ENCODE data around the gene HOXD11.

Gene HOXD11

DNA sequence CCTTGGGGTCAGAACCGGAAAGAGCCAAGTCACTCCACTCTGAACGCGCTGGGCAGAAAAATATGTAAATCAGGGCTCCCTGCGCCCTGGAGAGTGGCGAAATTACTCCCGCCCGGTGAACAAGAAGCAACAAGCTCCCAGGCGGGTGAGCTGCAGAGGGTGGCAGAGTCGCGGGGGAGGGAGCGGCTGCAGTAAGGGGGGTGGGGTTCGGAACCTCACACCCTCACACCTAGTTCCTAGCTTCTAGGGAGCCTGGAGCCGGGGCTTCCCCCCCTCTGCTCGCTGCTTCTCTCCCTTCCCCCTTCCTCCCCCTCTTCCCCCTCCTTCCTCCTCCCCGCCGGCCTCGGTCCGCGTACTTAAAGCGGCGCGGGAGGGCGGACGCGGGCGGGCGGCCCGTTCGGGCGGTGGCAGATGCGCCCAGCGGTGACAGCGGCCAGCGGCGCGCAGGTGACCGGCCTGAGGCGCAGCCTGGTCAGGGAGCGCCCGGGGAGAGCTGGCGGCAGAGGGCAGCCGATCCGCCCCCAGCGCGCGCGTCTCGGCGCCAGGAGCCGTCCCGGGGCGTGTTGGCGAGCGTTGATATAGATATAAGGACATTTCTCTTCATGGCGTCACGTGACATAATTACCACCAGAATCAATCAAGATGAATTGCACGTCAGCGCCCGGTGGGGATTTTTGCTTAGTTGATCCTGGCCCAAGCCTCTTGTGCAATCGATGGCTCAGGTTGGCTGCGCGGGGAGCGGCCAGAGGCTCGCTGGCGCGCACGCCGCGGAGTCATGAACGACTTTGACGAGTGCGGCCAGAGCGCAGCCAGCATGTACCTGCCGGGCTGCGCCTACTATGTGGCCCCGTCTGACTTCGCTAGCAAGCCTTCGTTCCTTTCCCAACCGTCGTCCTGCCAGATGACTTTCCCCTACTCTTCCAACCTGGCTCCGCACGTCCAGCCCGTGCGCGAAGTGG lies at the start of gene HOXD11:
Gene HOXD11, plus strand, starts transcription at position 700 of the 959 bp plus-strand sequence. Its CDS starts 76 bp downstream, at position 776.
- TF ChIP-seq, protein P1, sequence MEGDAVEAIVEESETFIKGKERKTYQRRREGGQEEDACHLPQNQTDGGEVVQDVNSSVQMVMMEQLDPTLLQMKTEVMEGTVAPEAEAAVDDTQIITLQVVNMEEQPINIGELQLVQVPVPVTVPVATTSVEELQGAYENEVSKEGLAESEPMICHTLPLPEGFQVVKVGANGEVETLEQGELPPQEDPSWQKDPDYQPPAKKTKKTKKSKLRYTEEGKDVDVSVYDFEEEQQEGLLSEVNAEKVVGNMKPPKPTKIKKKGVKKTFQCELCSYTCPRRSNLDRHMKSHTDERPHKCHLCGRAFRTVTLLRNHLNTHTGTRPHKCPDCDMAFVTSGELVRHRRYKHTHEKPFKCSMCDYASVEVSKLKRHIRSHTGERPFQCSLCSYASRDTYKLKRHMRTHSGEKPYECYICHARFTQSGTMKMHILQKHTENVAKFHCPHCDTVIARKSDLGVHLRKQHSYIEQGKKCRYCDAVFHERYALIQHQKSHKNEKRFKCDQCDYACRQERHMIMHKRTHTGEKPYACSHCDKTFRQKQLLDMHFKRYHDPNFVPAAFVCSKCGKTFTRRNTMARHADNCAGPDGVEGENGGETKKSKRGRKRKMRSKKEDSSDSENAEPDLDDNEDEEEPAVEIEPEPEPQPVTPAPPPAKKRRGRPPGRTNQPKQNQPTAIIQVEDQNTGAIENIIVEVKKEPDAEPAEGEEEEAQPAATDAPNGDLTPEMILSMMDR (IDR thresholded peaks at IDR 0.05; ENCODE audit: extremely low read depth, missing control alignments), result no peak
- no peak for DNase-seq (ENCODE audit: low spot score)

DNA sequence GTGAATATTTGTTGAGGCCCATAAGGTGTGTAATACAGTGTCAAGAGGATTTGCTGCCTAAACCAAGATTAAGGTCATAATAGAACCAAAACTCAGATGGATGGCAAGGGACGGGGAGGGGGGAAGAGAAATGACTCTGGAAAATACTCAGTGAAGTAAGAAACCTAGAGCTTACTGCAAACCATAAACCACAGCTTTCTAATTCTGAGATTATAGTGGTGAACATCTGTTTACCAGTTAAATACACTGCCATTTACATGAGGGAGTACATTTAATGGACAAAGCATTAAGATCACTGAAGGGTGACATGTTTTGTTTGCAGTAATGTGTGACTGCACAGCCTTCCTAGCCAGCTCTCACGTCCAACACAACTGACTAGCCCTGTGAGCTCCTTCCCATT lies 43.1 kb upstream of the HOXD11 start:
- TF ChIP-seq, protein P1 (IDR thresholded peaks at IDR 0.05; ENCODE audit: extremely low read depth, missing control alignments), result no peak
- DNase-seq (ENCODE audit: low spot score), result no peak

DNA sequence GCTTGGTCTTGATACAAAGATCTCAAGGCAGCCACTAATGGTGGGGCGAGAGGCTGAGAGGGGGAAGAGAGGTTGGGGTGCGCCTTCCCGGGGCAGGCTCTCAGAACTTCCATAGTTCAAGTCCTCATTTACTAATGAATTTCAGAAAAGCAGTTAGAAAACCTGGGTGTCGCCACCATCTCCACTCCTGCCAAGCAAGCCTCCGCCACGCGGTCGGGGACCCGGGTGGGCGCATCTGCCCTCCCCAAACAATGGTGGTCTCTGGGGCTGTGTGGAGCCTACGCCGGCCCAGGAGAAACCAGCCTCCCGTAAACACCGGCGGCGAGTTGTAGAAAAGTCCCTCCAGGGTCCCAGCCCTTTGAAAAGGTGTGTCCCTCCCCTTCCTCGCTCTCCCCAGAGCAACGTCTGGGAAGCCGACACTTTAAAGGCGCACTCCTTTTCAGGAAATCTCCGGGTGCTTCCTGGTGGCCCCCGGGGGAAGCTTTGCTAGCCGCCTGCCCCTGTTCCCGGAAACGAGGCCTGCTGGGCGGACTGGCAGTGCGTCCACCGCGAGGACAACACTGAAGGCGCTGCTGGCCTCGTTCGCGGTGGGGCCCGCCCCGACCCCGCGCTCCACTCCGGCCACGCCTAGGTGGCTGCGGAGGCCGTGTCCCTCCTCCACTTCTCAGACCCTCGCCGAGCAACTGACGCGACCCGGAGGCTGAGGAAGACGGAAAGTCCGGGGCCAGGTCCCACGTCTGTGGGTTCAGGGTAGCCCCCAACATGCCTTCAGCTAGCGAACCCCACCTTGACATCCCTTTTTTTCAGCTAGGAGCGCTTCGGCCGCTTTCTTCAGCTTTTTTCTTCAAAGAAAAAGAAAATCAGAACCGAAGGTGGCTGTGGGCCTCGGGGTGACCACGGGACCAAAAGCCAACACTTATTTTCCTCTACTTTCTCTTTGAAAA lies 40.2 kb upstream of the HOXD11 start:
- TF ChIP-seq, protein P1 (IDR thresholded peaks at IDR 0.05; ENCODE audit: extremely low read depth, missing control alignments), result no peak
- DNase-seq (ENCODE audit: low spot score), result no peak

DNA sequence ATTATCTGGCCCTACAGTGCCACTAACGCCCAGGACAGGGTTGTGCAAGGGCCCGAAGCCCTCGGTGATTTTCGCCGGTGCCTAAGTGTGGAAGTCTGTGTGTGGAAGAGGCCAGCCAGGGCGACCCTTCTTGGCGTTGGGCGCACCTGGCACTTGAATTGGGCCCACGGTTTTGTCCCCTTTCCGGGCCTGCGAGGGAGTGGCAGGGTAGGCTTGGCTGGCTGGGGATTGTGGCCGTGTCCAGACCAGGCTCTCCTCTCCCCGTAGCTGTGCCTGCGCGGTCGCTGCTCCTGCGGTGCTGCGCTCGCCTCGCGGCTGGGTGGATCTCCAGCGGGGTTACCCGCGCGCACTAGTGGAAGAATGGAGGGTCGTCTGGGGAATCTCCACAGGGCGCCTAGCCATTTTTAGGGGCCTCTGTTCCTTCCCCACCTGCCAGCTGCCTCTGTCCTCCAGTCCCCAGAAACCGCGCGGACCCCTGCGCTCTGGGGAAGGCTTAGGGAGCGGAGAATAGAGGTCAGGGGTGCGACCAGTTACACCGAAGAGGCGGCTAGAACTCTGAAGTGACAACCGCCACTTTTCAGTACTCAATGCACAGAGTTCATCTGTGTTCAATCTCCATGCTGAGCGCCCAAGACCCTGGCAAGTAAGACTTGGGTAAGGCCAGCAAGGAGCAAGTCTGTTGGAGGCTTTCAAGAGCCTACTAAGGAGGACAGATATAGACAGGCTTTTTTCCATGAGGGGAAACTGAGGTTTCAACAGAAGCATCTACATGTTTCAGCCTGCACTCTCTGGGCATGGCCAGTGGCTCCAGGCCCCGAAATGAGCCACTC lies 39.3 kb upstream of the HOXD11 start:
- TF ChIP-seq, protein P1 (IDR thresholded peaks at IDR 0.05; ENCODE audit: extremely low read depth, missing control alignments), result no peak
- DNase-seq (ENCODE audit: low spot score), result no peak

DNA sequence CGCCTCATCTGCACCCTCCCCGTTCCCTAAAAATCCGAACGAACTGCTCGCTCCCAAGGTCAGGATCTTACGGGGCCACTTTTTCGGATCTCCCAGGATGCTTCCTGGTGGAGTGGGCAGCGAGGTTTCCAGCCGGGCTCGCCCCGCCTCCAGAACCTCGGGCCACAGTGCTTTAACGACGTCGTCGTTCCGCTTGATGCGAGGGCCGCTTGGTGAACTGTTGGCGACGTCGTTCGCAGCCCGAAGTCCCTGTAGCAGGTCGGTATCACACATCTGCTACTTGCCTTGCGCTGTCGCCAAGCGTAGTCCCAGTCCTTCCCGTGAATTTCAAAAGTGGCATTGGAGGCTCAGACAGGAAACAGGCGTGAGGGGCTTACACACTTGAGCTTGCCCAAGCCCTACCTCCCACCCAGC lies 38.7 kb upstream of the HOXD11 start:
- TF ChIP-seq, protein P1 (IDR thresholded peaks at IDR 0.05; ENCODE audit: extremely low read depth, missing control alignments), result no peak
- no peak for DNase-seq (ENCODE audit: low spot score)

DNA sequence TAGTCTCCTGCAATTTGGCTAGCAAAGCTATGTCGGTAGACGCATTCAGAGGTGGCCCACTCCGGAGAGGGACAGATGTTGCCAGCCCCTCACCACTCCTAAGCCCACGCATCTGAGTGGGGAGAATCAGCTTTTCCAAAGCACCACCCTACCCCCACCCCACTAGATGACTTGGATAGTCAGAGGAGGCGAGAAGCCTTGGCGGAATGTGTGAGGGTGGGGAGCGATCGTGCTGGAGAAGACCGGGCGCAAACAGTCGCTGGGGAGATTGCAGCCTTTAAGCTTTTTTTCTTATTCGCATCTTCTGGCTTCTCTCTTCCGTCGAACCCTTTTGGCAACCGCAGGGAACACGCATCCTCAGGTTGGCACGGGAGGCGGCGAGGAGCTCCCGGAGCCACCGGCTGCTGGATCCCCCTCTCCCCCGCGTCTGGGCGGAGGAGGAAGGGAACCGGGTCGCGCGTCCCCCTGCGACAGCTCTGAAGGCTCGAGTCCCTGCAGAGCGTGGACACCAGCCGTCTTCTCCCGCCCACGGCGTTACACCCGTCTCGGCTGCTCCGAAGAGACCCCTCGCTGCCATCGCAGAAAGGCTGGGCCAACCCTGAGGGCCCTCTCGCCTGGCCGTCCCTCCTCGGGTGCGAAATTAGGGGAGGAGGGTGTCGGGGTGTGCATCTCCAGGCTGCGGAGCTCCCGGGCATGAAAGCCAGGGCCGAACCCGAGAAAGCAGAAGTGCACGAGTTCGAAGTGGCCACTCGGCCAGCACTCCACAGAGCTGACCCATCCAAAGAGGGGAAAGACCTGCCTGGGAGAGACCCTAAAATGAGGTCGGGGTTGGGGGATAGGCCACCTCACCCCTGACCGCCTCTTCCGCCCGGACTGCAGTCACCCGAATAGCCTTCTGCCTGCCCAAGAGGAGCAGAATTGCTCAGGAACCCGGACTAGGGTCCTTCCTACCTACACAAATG lies 35.5 kb upstream of the HOXD11 start:
- TF ChIP-seq, protein P1 (IDR thresholded peaks at IDR 0.05; ENCODE audit: extremely low read depth, missing control alignments), result no peak
- no peak for DNase-seq (ENCODE audit: low spot score)

Measured in GM20000 (cell line).